ENCODE data around the gene TUBA3E. TPM values are rescaled to one million over a fixed set of nuclear protein-coding genes. Genes with fewer than 3 reads are reported as not detected.
A peak's percentile ranks its signal among the peaks of the same experiment; 100 is the strongest.
"Not testable (repeated sequence)": the region's sequence is repeated elsewhere in the genome, so short reads cannot be mapped to it uniquely, and the experiment has no call there.

The TUBA3E gene
- total and polyA plus RNA-seq, 8 donors: 0.11 TPM; not detected in 7

- 83 to 85% methylated on average over 15 of the region's 15 CpGs for WGBS, 2 donors
- H3K27ac ChIP-seq: no peak overlapping the region
- no peak for ATAC-seq
- DNase-seq: peak in 1 of 6 donors; percentile 51
- H3K4me1 ChIP-seq: no peaks in the 10 kb centered on the region
- intact Hi-C loops (cut with DNase I): no loop called here
- H3K9me3 ChIP-seq: no peaks in the 10 kb centered on the region
- no peaks in the 10 kb centered on the region for H3K27me3 ChIP-seq
- H3K4me3 ChIP-seq: no peak overlapping the region
- no peak for TF ChIP-seq CTCF (IDR thresholded peaks at IDR 0.05)
- FAIRE-seq: no peak
- H3K36me3 ChIP-seq: no peaks in the 10 kb centered on the region
Observed at GRCh38 chr2:130190237-130190636, 8.0 kb downstream of the TUBA3E start.

- ATAC-seq; FAIRE-seq; H3K27ac ChIP-seq; H3K36me3 ChIP-seq; H3K27me3 ChIP-seq; H3K9me3 ChIP-seq; H3K4me3 ChIP-seq; H3K4me1 ChIP-seq; intact Hi-C loops (cut with DNase I): not testable (repeated sequence)
- DNase-seq: peak in 1 of 6 donors; percentile 1
- WGBS, 2 donors: 74 to 77% methylated on average over 4 of the region's 4 CpGs
Observed at GRCh38 chr2:130188958-130189357, 9.3 kb downstream of the TUBA3E start.

DNA sequence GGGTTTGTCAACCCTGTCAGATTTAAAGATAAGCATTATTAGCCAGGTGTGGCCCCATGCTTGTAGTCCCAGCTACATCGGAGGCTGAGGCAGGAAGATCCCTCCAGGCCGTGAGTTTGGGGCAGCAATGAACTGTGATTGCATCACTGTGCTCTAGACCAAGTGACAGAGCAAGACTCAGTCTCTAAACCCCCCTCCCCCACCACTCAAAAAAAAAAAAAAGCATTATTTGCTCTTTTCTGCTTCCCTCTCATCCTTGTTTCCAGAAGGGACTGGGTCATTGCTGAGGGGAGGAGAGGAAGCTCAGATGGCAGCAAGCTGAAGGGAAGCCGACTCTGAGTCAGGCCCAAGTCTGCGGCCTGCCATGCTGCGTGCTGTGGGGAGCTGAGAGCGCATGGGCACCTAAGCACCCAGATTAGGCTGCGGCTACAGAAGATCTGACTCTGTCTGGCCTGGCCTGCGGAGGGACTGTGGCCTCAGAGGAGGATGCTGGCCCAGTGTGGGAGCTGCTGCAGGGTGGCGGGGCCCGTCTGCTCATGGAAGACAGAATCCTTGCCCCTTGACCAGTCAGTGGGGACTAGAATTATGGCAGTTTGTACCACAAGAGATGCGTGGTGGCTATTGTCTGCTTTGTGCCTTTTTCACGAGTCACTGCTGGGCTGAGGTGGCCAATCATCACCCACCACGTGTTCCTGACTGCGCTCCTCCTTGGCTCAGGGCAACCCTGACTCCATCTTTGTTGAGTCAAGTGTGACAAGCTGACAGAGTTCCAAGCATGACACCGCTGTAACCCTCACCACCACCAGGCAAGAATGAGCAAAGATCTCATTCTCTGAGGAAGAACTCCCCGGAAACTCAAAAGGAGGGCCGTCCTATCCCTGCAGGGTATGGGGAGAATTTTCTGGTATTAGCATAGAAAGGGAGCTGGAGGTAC is 10.1 kb downstream of the TUBA3E start:
- peak in 1 of 6 donors; percentile 19 for DNase-seq
- intact Hi-C loops (cut with DNase I); H3K36me3 ChIP-seq; H3K27me3 ChIP-seq; H3K9me3 ChIP-seq; H3K4me3 ChIP-seq; FAIRE-seq; H3K27ac ChIP-seq; ATAC-seq; H3K4me1 ChIP-seq: not testable (repeated sequence)
- WGBS, 2 donors: 92 to 93% methylated on average over 17 of the region's 17 CpGs

- no peaks in the 10 kb centered on the region for H3K9me3 ChIP-seq
- no peaks in the 10 kb centered on the region for H3K36me3 ChIP-seq
- WGBS, 2 donors: 81 to 90% methylated on average over 7 to 8 of the region's 8 CpGs
- intact Hi-C loops (cut with DNase I): no loop called here
- no peak overlapping the region for H3K27ac ChIP-seq
- no peak for ATAC-seq
- no peak for FAIRE-seq
- no peak overlapping the region for H3K4me3 ChIP-seq
- H3K4me1 ChIP-seq: no peaks in the 10 kb centered on the region
- DNase-seq: peak in 1 of 6 donors; percentile 15
- H3K27me3 ChIP-seq: no peaks in the 10 kb centered on the region
- TF ChIP-seq CTCF (IDR thresholded peaks at IDR 0.05): no peak
Observed at GRCh38 chr2:130187268-130187667, 11.0 kb downstream of the TUBA3E start.

DNA sequence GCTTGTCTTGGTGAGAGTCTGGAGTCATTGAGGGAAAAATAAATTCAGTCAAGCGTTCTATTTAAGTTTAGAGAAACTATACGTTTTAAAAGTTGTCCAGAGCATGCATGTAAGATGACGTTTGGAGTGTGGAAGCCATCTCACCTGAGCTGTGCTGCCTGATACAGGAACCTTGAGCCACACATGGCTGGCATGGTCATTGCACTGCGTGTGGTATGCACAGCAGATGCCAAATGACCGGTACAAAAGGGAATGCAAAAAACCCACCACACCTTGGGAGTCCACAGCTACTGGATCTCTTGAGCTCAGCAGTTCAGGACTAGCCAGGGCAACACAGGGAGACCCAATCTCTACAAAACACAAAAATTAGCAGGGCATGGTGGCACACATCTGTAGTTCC is 11.8 kb downstream of the TUBA3E start:
- Histone ChIP-seq H3K9me3 (no peaks in the 10 kb centered on the region), H3K27me3 (no peaks in the 10 kb centered on the region), H3K4me3 (no peak overlapping the region), H3K27ac (no peak overlapping the region), H3K36me3 (no peaks in the 10 kb centered on the region), H3K4me1 (no peaks in the 10 kb centered on the region)
- FAIRE-seq (no peak), ATAC-seq (no peak), DNase-seq (no peak)
- TF ChIP-seq CTCF (IDR thresholded peaks at IDR 0.05): no peak
- WGBS, 2 donors: 84 to 88% methylated on average over 5 of the region's 5 CpGs
- intact Hi-C loops (cut with DNase I): no loop called here

DNA sequence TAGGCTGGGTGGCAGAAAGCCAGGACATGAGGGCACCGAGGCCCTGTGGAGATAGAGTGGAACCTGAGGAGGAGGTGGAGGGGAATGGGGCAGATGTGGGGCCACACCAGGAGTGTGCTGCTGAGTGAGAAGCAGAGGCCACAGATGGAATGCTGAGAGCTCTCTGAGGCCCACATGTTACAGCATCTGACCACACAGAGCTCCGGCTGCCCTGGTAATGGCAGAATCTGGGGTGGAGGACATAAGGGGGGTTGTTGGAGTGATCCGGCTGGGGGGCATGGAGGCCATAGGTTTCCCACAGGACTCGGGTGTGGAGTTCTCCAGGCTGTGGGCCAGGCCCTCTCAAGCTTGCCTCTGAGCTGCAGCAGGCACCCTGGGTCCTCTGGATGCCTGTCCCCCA is 12.3 kb downstream of the TUBA3E start:
- H3K36me3 ChIP-seq: no peaks in the 10 kb centered on the region
- DNase-seq (no peak), ATAC-seq (no peak), FAIRE-seq (no peak)
- TF ChIP-seq CTCF (IDR thresholded peaks at IDR 0.05): no peak
- 74 to 75% methylated on average over 4 of the region's 4 CpGs for WGBS, 2 donors
- H3K27ac ChIP-seq: no peak overlapping the region
- intact Hi-C loops (cut with DNase I): no loop called here
- no peaks in the 10 kb centered on the region for H3K9me3 ChIP-seq
- H3K27me3 ChIP-seq: no peaks in the 10 kb centered on the region
- H3K4me1 ChIP-seq: no peaks in the 10 kb centered on the region
- H3K4me3 ChIP-seq: no peak overlapping the region
